ENCODE results near the gene GASK1A.

Gene GASK1A

GRCh38 chr3:42934910-42935309 lies 44.2 kb upstream of the GASK1A start:
- no peak for TF ChIP-seq PPARA (CRISPR knock-in tag; IDR thresholded peaks at IDR 0.05; ENCODE audit: borderline replicate concordance)
- no peak for TF ChIP-seq GLIS3 (CRISPR knock-in tag; IDR thresholded peaks at IDR 0.05)
- TF ChIP-seq OSR1 (CRISPR knock-in tag; IDR thresholded peaks at IDR 0.05) = no peak
- no peak for TF ChIP-seq TCF4 (CRISPR knock-in tag; IDR thresholded peaks at IDR 0.05; ENCODE audit: borderline replicate concordance)
- TF ChIP-seq ESRRG (CRISPR knock-in tag; IDR thresholded peaks at IDR 0.05) = no peak
- no peak for TF ChIP-seq CSDC2 (CRISPR knock-in tag; IDR thresholded peaks at IDR 0.05)
- TF ChIP-seq ISL1 (CRISPR knock-in tag; IDR thresholded peaks at IDR 0.05) = no peak
- TF ChIP-seq, protein P1, sequence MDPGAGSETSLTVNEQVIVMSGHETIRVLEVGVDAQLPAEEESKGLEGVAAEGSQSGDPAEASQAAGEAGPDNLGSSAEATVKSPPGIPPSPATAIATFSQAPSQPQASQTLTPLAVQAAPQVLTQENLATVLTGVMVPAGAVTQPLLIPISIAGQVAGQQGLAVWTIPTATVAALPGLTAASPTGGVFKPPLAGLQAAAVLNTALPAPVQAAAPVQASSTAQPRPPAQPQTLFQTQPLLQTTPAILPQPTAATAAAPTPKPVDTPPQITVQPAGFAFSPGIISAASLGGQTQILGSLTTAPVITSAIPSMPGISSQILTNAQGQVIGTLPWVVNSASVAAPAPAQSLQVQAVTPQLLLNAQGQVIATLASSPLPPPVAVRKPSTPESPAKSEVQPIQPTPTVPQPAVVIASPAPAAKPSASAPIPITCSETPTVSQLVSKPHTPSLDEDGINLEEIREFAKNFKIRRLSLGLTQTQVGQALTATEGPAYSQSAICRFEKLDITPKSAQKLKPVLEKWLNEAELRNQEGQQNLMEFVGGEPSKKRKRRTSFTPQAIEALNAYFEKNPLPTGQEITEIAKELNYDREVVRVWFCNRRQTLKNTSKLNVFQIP (CRISPR knock-in tag; IDR thresholded peaks at IDR 0.05; ENCODE audit: borderline replicate concordance, low read depth) = no peak
- TF ChIP-seq ZNF565 (CRISPR knock-in tag; conservative IDR thresholded peaks at IDR 0.05; ENCODE audit: low read depth) = no peak
- no peak for ATAC-seq

- ATAC-seq = no peak
Measured at GRCh38 chr3:42935472-42935871, 43.6 kb upstream of the GASK1A start.

More at GRCh38 chr3:42935472-42935871, 43.6 kb upstream of the GASK1A start:
- TF ChIP-seq CSDC2 (CRISPR knock-in tag; IDR thresholded peaks at IDR 0.05) (no peak), TOX (CRISPR knock-in tag; IDR thresholded peaks at IDR 0.05; ENCODE audit: borderline replicate concordance) (no peak), ZNF565 (CRISPR knock-in tag; conservative IDR thresholded peaks at IDR 0.05; ENCODE audit: low read depth) (no peak), PPARA (CRISPR knock-in tag; IDR thresholded peaks at IDR 0.05; ENCODE audit: borderline replicate concordance) (no peak), ZFP3 (CRISPR knock-in tag; IDR thresholded peaks at IDR 0.05) (no peak), ZC3H10 (CRISPR knock-in tag; IDR thresholded peaks at IDR 0.05) (no peak), GLIS3 (CRISPR knock-in tag; IDR thresholded peaks at IDR 0.05) (no peak), SNAI2 (CRISPR knock-in tag; IDR thresholded peaks at IDR 0.05) (no peak), OSR1 (CRISPR knock-in tag; IDR thresholded peaks at IDR 0.05) (no peak), ISL1 (CRISPR knock-in tag; IDR thresholded peaks at IDR 0.05) (no peak), ESRRG (CRISPR knock-in tag; IDR thresholded peaks at IDR 0.05) (no peak), ARNTL (CRISPR knock-in tag; IDR thresholded peaks at IDR 0.05; ENCODE audit: borderline replicate concordance, low read depth) (no peak), ZFP30 (CRISPR knock-in tag; IDR thresholded peaks at IDR 0.05) (no peak), CREB5 (CRISPR knock-in tag; IDR thresholded peaks at IDR 0.05; ENCODE audit: low read depth) (no peak), BACH2 (CRISPR knock-in tag; IDR thresholded peaks at IDR 0.05; ENCODE audit: borderline replicate concordance) (no peak), ZNF8 (CRISPR knock-in tag; IDR thresholded peaks at IDR 0.05) (no peak), RARB (CRISPR knock-in tag; IDR thresholded peaks at IDR 0.05) (no peak), PATZ1 (CRISPR knock-in tag; IDR thresholded peaks at IDR 0.05; ENCODE audit: borderline replicate concordance) (no peak), TSHZ2 (CRISPR knock-in tag; IDR thresholded peaks at IDR 0.05) (no peak)
- TF ChIP-seq, protein P2, sequence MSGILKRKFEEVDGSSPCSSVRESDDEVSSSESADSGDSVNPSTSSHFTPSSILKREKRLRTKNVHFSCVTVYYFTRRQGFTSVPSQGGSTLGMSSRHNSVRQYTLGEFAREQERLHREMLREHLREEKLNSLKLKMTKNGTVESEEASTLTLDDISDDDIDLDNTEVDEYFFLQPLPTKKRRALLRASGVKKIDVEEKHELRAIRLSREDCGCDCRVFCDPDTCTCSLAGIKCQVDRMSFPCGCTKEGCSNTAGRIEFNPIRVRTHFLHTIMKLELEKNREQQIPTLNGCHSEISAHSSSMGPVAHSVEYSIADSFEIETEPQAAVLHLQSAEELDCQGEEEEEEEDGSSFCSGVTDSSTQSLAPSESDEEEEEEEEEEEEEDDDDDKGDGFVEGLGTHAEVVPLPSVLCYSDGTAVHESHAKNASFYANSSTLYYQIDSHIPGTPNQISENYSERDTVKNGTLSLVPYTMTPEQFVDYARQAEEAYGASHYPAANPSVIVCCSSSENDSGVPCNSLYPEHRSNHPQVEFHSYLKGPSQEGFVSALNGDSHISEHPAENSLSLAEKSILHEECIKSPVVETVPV (CRISPR knock-in tag; IDR thresholded peaks at IDR 0.05) = no peak

Measured in SK-N-SH treated with all-trans-retinoic acid at 6 μM for 48 hours (cell line).